IMR-90 (cell line): ENCODE measurements around the gene CCNT2. TPM values are rescaled to one million over a fixed set of nuclear protein-coding genes. Genes with fewer than 3 reads are reported as not detected.

Source experiments
- ATAC-seq: fragments of 200-7000 bp; cut with Tn5 transposase; 2 replicates; pipeline ENCODE4 v1.9.1; 2020; ENCODE audit warnings: low read depth, mild to moderate bottlenecking, moderate library complexity
- BruUV-seq: library from RNA; stranded (reverse); fragments of 400-500 nt; replicated peaks from 2 replicates; lab custom pipeline; 2021; lab: Mats Ljungman, UMichigan
- CTCF ChIA-PET: fragments of 300-600 bp; formaldehyde crosslinking; extraction: SDS; loops from one replicate; lab custom pipeline; 2021; ENCODE audit warnings: antibody characterized with exemption; lab: Yijun Ruan, JAX
- POLR2A ChIA-PET: fragments of 300-600 bp; sonication (Branson Sonifier 250); formaldehyde crosslinking; loops from one replicate; lab custom pipeline; 2022; ENCODE audit warnings: antibody characterized with exemption; ENCODE audit not compliant: unreplicated experiment; lab: Charles Lee
- DNase-seq: peaks from one replicate; pipeline ENCODE4 v3.0.0; 2013
- H2AFZ ChIP-seq: replicated peaks from 2 replicates; pipeline ENCODE3; 2013; ENCODE audit warnings: low read length, mild to moderate bottlenecking; ENCODE audit not compliant: poor library complexity
- H2AK5ac ChIP-seq: 2 replicates; pipeline ENCODE4 v1.6.1; 2013; ENCODE audit warnings: low read depth, low read length, inconsistent platforms
- H2AK9ac ChIP-seq: replicated peaks from 2 replicates; pipeline ENCODE3; 2013; ENCODE audit warnings: mild to moderate bottlenecking, low read depth, low read length, moderate library complexity; ENCODE audit not compliant: poor library complexity
- H2BK120ac ChIP-seq: 2 replicates; pipeline ENCODE4 v1.6.1; 2013; ENCODE audit warnings: low read depth, low read length, inconsistent platforms
- H2BK15ac ChIP-seq: 3 replicates; pipeline ENCODE4 v1.6.1; 2013; ENCODE audit warnings: low read depth, low read length, inconsistent platforms
- H2BK20ac ChIP-seq: 2 replicates; pipeline ENCODE4 v1.6.1; 2013; ENCODE audit warnings: low read depth, mild to moderate bottlenecking, inconsistent platforms, low read length, moderate library complexity
- H2BK5ac ChIP-seq: 2 replicates; pipeline ENCODE4 v1.6.1; 2013; ENCODE audit warnings: mild to moderate bottlenecking, low read depth, low read length, inconsistent platforms; ENCODE audit not compliant: poor library complexity, severe bottlenecking
- H3K14ac ChIP-seq: replicated peaks from 2 replicates; pipeline ENCODE4 v1.6.1; 2013; ENCODE audit warnings: low read depth, low read length, inconsistent platforms
- H3K18ac ChIP-seq: 2 replicates; pipeline ENCODE4 v1.6.1; 2013; ENCODE audit warnings: low read depth, low read length, control low read depth
- H3K23ac ChIP-seq: 2 replicates; pipeline ENCODE4 v1.6.1; 2013; ENCODE audit warnings: low read depth, low read length, inconsistent platforms
- H3K27ac ChIP-seq: 2 replicates; pipeline ENCODE4 v1.5.1; 2013; ENCODE audit warnings: mild to moderate bottlenecking, control low read depth, low read length; ENCODE audit not compliant: insufficient read depth
- H3K27me3 ChIP-seq: 2 replicates; pipeline ENCODE4 v1.6.1; 2013; ENCODE audit warnings: low read length; ENCODE audit not compliant: control insufficient read depth, insufficient read depth
- H3K36me3 ChIP-seq: 2 replicates; pipeline ENCODE4 v1.6.1; 2013; ENCODE audit warnings: low read length, mixed read lengths; ENCODE audit not compliant: control insufficient read depth, insufficient read depth
- H3K4ac ChIP-seq: 2 replicates; pipeline ENCODE4 v1.6.1; 2013; ENCODE audit warnings: low read depth, low read length, inconsistent platforms
- H3K4me1 ChIP-seq: 2 replicates; pipeline ENCODE4 v1.6.1; 2013; ENCODE audit warnings: low read length, mixed read lengths; ENCODE audit not compliant: control insufficient read depth, insufficient read depth
- H3K4me2 ChIP-seq: 2 replicates; pipeline ENCODE4 v1.6.1; 2013; ENCODE audit warnings: low read depth, mild to moderate bottlenecking, control low read depth, low read length, moderate library complexity
- H3K4me3 ChIP-seq: 2 replicates; pipeline ENCODE4 v1.5.1; 2013; ENCODE audit warnings: low read depth, mild to moderate bottlenecking, control low read depth, low read length, moderate library complexity; ENCODE audit not compliant: insufficient read depth
- H3K56ac ChIP-seq: 2 replicates; pipeline ENCODE4 v1.6.1; 2013; ENCODE audit warnings: low read length, inconsistent platforms; ENCODE audit not compliant: insufficient read depth; ENCODE audit errors: extremely low read depth
- H3K79me1 ChIP-seq, 2 experiments: 2 replicates each; pipeline ENCODE4 v1.6.1; 2013; ENCODE audit warnings: low read length in 2 of 2, inconsistent platforms in 1 of 2, low read depth in 1 of 2
- H3K9ac ChIP-seq: 2 replicates; pipeline ENCODE4 v1.6.1; 2013; ENCODE audit warnings: low read depth, low read length, control low read depth
- H3K9me1 ChIP-seq: 2 replicates; pipeline ENCODE4 v1.6.1; 2013; ENCODE audit warnings: low read length, inconsistent platforms; ENCODE audit not compliant: insufficient read depth
- H3K9me3 ChIP-seq: 2 replicates; pipeline ENCODE4 v1.6.1; 2013; ENCODE audit warnings: low read length; ENCODE audit not compliant: control insufficient read depth, insufficient read depth
- H4K20me1 ChIP-seq: 2 replicates; pipeline ENCODE4 v1.6.1; 2013; ENCODE audit warnings: low read length, inconsistent platforms; ENCODE audit not compliant: insufficient read depth
- H4K5ac ChIP-seq: 2 replicates; pipeline ENCODE4 v1.6.1; 2013; ENCODE audit warnings: mild to moderate bottlenecking, low read depth, low read length, control low read depth
- H4K8ac ChIP-seq, 2 experiments: 2 replicates each; pipeline ENCODE4 v1.6.1; 2013; ENCODE audit warnings: low read depth in 2 of 2, low read length in 2 of 2, control low read depth in 1 of 2, inconsistent platforms in 1 of 2
- H4K91ac ChIP-seq: 2 replicates; pipeline ENCODE4 v1.6.1; 2013; ENCODE audit warnings: low read depth, low read length, inconsistent platforms; ENCODE audit not compliant: insufficient read depth
- CEBPB ChIP-seq: IDR thresholded peaks from 2 replicates; pipeline ENCODE4 v1.6.1; 2012; ENCODE audit warnings: low read depth, low read length, improper control_type of control experiment
- CHD1 ChIP-seq: IDR thresholded peaks from 2 replicates; pipeline ENCODE4 v1.6.1; 2012; ENCODE audit warnings: low read depth, low read length, improper control_type of control experiment
- ELK1 ChIP-seq: fragments of 150-350 bp; IDR thresholded peaks from 2 replicates; pipeline ENCODE4 v1.6.1; 2016; ENCODE audit warnings: low read depth, mild to moderate bottlenecking, low read length, moderate library complexity, borderline replicate concordance
- FOS ChIP-seq: fragments of 150-350 bp; IDR thresholded peaks from 2 replicates; pipeline ENCODE4 v1.6.1; 2016; ENCODE audit warnings: low read depth, low read length
- MAZ ChIP-seq: IDR thresholded peaks from 2 replicates; pipeline ENCODE4 v1.6.1; 2012; ENCODE audit warnings: low read depth, mild to moderate bottlenecking, low read length, improper control_type of control experiment, moderate library complexity, borderline replicate concordance
- MXI1 ChIP-seq: IDR thresholded peaks from 2 replicates; pipeline ENCODE4 v1.6.1; 2012; ENCODE audit warnings: low read depth, mild to moderate bottlenecking, low read length, moderate library complexity, borderline replicate concordance
- NFE2L2 ChIP-seq: fragments of 150-350 bp; IDR thresholded peaks from 2 replicates; pipeline ENCODE4 v1.6.1; 2016; ENCODE audit warnings: low read depth, mild to moderate bottlenecking, low read length
- POLR2A ChIP-seq: IDR thresholded peaks from 2 replicates; pipeline ENCODE4 v1.6.1; 2012; ENCODE audit warnings: mild to moderate bottlenecking, low read depth, low read length
- RAD21 ChIP-seq: IDR thresholded peaks from 2 replicates; pipeline ENCODE4 v1.6.1; 2012; ENCODE audit warnings: low read length, improper control_type of control experiment
- RCOR1 ChIP-seq: IDR thresholded peaks from 2 replicates; pipeline ENCODE4 v1.6.1; 2012; ENCODE audit warnings: mild to moderate bottlenecking, low read length, improper control_type of control experiment; ENCODE audit not compliant: insufficient replicate concordance
- RFX5 ChIP-seq: IDR thresholded peaks from 2 replicates; pipeline ENCODE4 v1.8.0; 2012; ENCODE audit warnings: low read depth, mild to moderate bottlenecking, low read length, moderate library complexity
- SMC3 ChIP-seq: fragments of 150-350 bp; IDR thresholded peaks from 2 replicates; pipeline ENCODE4 v1.6.1; 2016; ENCODE audit warnings: low read depth, mild to moderate bottlenecking, antibody characterized with exemption, low read length, moderate library complexity
- USF2 ChIP-seq: fragments of 150-350 bp; IDR thresholded peaks from 2 replicates; pipeline ENCODE4 v1.6.1; 2017; ENCODE audit warnings: mild to moderate bottlenecking, antibody characterized with exemption, low read length, low read depth
- WGBS, 2 experiments: methylation state at CpG; one replicate each; pipeline versions ENCODE4 v1.1.5 to v1.1.7; 2013; ENCODE audit warnings: missing lambda C conversion rate in 2 of 2; ENCODE audit not compliant: insufficient read length in 1 of 2; ENCODE audit errors: extremely low coverage in 2 of 2; 5-methylcytosine and 5-hydroxymethylcytosine counted together
- dilution Hi-C: fragments of 300-500 bp; cut with HindIII; formaldehyde crosslinking; loops from one replicate; pipeline ENCODE4 v1.14.3; 2018; ENCODE audit warnings: low sequenced_read_pairs; ENCODE audit not compliant: unreplicated experiment
- in situ Hi-C: fragments of 300-500 bp; cut with MboI; formaldehyde crosslinking; loops from 3 replicates; pipeline ENCODE4 v1.14.3; 2019; ENCODE audit warnings: low sequenced_read_pairs, inconsistent platforms, mixed read lengths
- intact Hi-C: fragments of 100-400 bp; cut with micrococcal nuclease; formaldehyde crosslinking; loops from 2 replicates; pipeline ENCODE4 v1.10.0; 2022
- polyA plus RNA-seq, 3 experiments: library from polyadenylated mRNA; depleted of rRNA; stranded (reverse); fragments of >200 nt; gene quantifications; 2 replicates each; pipeline ENCODE4 v1.2.3, GENCODE V29; 2012; ENCODE audit warnings: low replicate concordance in 1 of 3
- total RNA-seq: library from RNA; depleted of rRNA; stranded (reverse); fragments of >200 nt; gene quantifications from 2 replicates; pipeline ENCODE4 v1.2.3, GENCODE V29; 2012

The CCNT2 gene
- total and polyA plus RNA-seq, 2 of the 4 experiments (the other 2 are of a cell fraction), result 8.8 to 44.6 TPM

DNA sequence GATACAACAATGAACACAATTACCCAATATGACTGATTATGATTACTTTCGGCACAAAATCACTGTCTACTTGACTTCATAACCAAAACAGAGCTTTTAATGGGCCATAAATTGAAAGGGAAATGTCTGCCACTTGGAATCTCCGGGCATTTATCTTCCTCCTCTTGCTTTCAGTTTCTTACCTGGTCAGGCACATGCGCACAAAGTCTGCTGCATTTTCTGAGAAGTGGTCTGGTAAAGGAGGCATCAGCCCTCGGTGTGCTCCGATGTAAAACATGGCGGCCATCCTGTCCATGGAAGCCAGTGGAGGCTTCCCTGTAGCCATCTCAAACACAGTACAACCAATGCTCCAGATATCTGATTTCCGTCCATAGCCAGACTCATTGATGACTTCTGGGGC lies 62.0 kb downstream of the CCNT2 start:
- Histone ChIP-seq H3K9me3 (no peaks in the 10 kb centered on the region), H4K5ac (no peak overlapping the region), H2AK9ac (no peak overlapping the region), H2BK5ac (no peak overlapping the region), H4K8ac (no peak overlapping the region), H3K56ac (no peak overlapping the region), H4K20me1 (no peaks in the 10 kb centered on the region), H2BK20ac (no peak overlapping the region), H4K91ac (no peak overlapping the region), H3K27me3 (peaks cover 1% of the 10 kb centered on the region), H3K9ac (no peak overlapping the region), H2AFZ (no peak overlapping the region), H3K18ac (no peak overlapping the region), H2AK5ac (no peak overlapping the region), H3K36me3 (no peaks in the 10 kb centered on the region), H2BK15ac (no peak overlapping the region), H3K9me1 (no peaks in the 10 kb centered on the region), H3K14ac (no peak overlapping the region), H3K4me2 (no peak overlapping the region), H3K27ac (no peak overlapping the region), H3K4me1 (no peaks in the 10 kb centered on the region), H3K23ac (no peak overlapping the region), H3K4ac (no peak overlapping the region), H3K4me3 (no peak overlapping the region), H2BK120ac (no peak overlapping the region), H3K79me1 (no peaks in the 10 kb centered on the region)
- ChIA-PET POLR2A (no interaction called here), CTCF (no interaction called here)
- dilution Hi-C loops (no loop called here), intact Hi-C loops (loop anchor here (10.0 kb wide), 1 partner anchor 924 kb away; no protein-coding TSS in a partner anchor), in situ Hi-C loops (loop anchor here (25.0 kb wide), 1 partner anchor 1407 kb away; no protein-coding TSS in a partner anchor)
- ATAC-seq (no peak), DNase-seq (no peak)
- BruUV-seq, result no TSS peak
- TF ChIP-seq ELK1 (no peak), FOS (no peak), MXI1 (no peak), SMC3 (no peak), RFX5 (no peak), MAZ (no peak), USF2 (no peak), RAD21 (no peak), RCOR1 (no peak), CHD1 (no peak), CEBPB (no peak), POLR2A (no peak), NFE2L2 (no peak)
- WGBS, 2 experiments, result 89% methylated on average over 4 of the region's 7 CpGs; no CpG with 5 or more reads in 1 of the 2 experiments
